HG03460 (cell line): ENCODE results near the gene PPIL1.

Experiments used
- ATAC-seq: cut with Tn5 transposase; IDR thresholded peaks from one replicate; pipeline ENCODE4 v1.9.1; 2021; ENCODE audit not compliant: unreplicated experiment

PPIL1 gene

GRCh38 chr6:36856277-36856676 lies 18.3 kb downstream of the PPIL1 start:
- no peak for ATAC-seq

- no peak for ATAC-seq
Measured at GRCh38 chr6:36855750-36856149, 18.9 kb downstream of the PPIL1 start.

GRCh38 chr6:36853325-36853724 lies 21.3 kb downstream of the PPIL1 start:
- ATAC-seq: no peak

- ATAC-seq: no peak
Measured at GRCh38 chr6:36852481-36853147, 22.0 kb downstream of the PPIL1 start.

- ATAC-seq: no peak
Measured at GRCh38 chr6:36851626-36852025, 23.0 kb downstream of the PPIL1 start.

GRCh38 chr6:36851149-36851614 lies 23.4 kb downstream of the PPIL1 start:
- no peak for ATAC-seq

GRCh38 chr6:36850021-36850420 lies 24.6 kb downstream of the PPIL1 start:
- ATAC-seq: no peak

- ATAC-seq: no peak
Measured at GRCh38 chr6:36848658-36849441, 25.8 kb downstream of the PPIL1 start.

GRCh38 chr6:36847991-36848390 lies 26.6 kb downstream of the PPIL1 start:
- no peak for ATAC-seq

- ATAC-seq: no peak
Measured at GRCh38 chr6:36847152-36847551, 27.5 kb downstream of the PPIL1 start.

GRCh38 chr6:36845233-36845632 lies 29.4 kb downstream of the PPIL1 start:
- ATAC-seq: no peak

GRCh38 chr6:36844232-36845170 lies 30.1 kb downstream of the PPIL1 start:
- ATAC-seq: no peak

- no peak for ATAC-seq
Measured at GRCh38 chr6:36843170-36843569, 31.4 kb downstream of the PPIL1 start.

GRCh38 chr6:36841756-36842155 lies 32.8 kb downstream of the PPIL1 start:
- no peak for ATAC-seq

GRCh38 chr6:36840432-36841403 lies 33.9 kb downstream of the PPIL1 start:
- no peak for ATAC-seq

GRCh38 chr6:36839749-36840431 lies 34.7 kb downstream of the PPIL1 start:
- no peak for ATAC-seq

GRCh38 chr6:36838896-36839748 lies 35.5 kb downstream of the PPIL1 start, which contains the start of gene CPNE5:
TSS of gene CPNE5 (minus strand) at chr6:36839444. CDS start at chr6:36839377, 67 bp downstream.
- ATAC-seq: no peak

- ATAC-seq: no peak
Measured at GRCh38 chr6:36837686-36838085, 36.9 kb downstream of the PPIL1 start.

- no peak for ATAC-seq
Measured at GRCh38 chr6:36837022-36837339, 37.6 kb downstream of the PPIL1 start.
